Stimulated activated CD4-positive, alpha-beta T cell treated with anti-CD3 and anti-CD28 coated beads, Interleukin-2, amount 100 ng/mL, for 4 hours (primary cell): ENCODE results near the gene SDC1.
"Not testable (repeated sequence)": the region's sequence is repeated elsewhere in the genome, so short reads cannot be mapped to it uniquely, and the experiment has no call there.

Experiments used
- DNase-seq: peaks from one replicate; pipeline ENCODE4 v3.0.0-alpha.2; 2020; ENCODE audit warnings: low read depth

Gene SDC1

GRCh38 chr2:20224716-20225293 lies at the start of gene SDC1:
Gene SDC1, minus strand, starts transcription at chr2:20225130. Its CDS starts 263 bp downstream, at chr2:20224867.
- no peak for DNase-seq

- DNase-seq = no peak
Observed at GRCh38 chr2:20273042-20273441, 48.1 kb upstream of the SDC1 start.

- DNase-seq = not testable (repeated sequence)
Observed at GRCh38 chr2:20268317-20268716, 43.4 kb upstream of the SDC1 start.

- no peak for DNase-seq
Observed at GRCh38 chr2:20267529-20267928, 42.6 kb upstream of the SDC1 start.

GRCh38 chr2:20264629-20265028 lies 39.7 kb upstream of the SDC1 start:
- DNase-seq = no peak

- no peak for DNase-seq
Observed at GRCh38 chr2:20257411-20257810, 32.5 kb upstream of the SDC1 start.

GRCh38 chr2:20254731-20255130 lies 29.8 kb upstream of the SDC1 start:
- DNase-seq = no peak

GRCh38 chr2:20250436-20250835 lies 25.5 kb upstream of the SDC1 start:
- no peak for DNase-seq

- no peak for DNase-seq
Observed at GRCh38 chr2:20249170-20249569, 24.2 kb upstream of the SDC1 start.

- no peak for DNase-seq
Observed at GRCh38 chr2:20247084-20247483, 22.2 kb upstream of the SDC1 start.

- not testable (repeated sequence) for DNase-seq
Observed at GRCh38 chr2:20243637-20244036, 18.7 kb upstream of the SDC1 start.

GRCh38 chr2:20242727-20243377 lies 17.9 kb upstream of the SDC1 start:
- DNase-seq = no peak

GRCh38 chr2:20241973-20242726 lies 17.2 kb upstream of the SDC1 start:
- DNase-seq = no peak

GRCh38 chr2:20240291-20240690 lies 15.4 kb upstream of the SDC1 start:
- DNase-seq = not testable (repeated sequence)

- no peak for DNase-seq
Observed at GRCh38 chr2:20236496-20236895, 11.6 kb upstream of the SDC1 start.

- DNase-seq = no peak
Observed at GRCh38 chr2:20235655-20236305, 10.8 kb upstream of the SDC1 start.

- DNase-seq = not testable (repeated sequence)
Observed at GRCh38 chr2:20234597-20234996, 9.7 kb upstream of the SDC1 start.

GRCh38 chr2:20232837-20233207 lies 7.9 kb upstream of the SDC1 start:
- no peak for DNase-seq

GRCh38 chr2:20231598-20232026 lies 6.7 kb upstream of the SDC1 start:
- no peak for DNase-seq

GRCh38 chr2:20231159-20231558 lies 6.2 kb upstream of the SDC1 start:
- DNase-seq = no peak

GRCh38 chr2:20230114-20230425 lies 5.1 kb upstream of the SDC1 start:
- DNase-seq = no peak

GRCh38 chr2:20229322-20230113 lies 4.6 kb upstream of the SDC1 start:
- no peak for DNase-seq
